ENCODE data around the gene NOL9. TPM values are rescaled to one million over a fixed set of nuclear protein-coding genes. Genes with fewer than 3 reads are reported as not detected.
A peak's percentile ranks its signal among the peaks of the same experiment; 100 is the strongest.

NOL9 gene
- total and polyA plus RNA-seq, 9 of the 15 experiments (the other 6 are each of a cell fraction or from before 2014, with no cell fraction given), result 5.6 to 76.5 (median 47.3) TPM

GRCh38 chr1:6475381-6476133 lies 78.8 kb downstream of the NOL9 start (continued):
- TF ChIP-seq CREB1 (IDR thresholded peaks at IDR 0.05) (no peak), CREB1 (CRISPR knock-in tag; IDR thresholded peaks at IDR 0.05) (no peak), CBX3 (IDR thresholded peaks at IDR 0.05; ENCODE audit: borderline replicate concordance in 1 of 2, low read length in 2 of 2) (no peak), L3MBTL2 (IDR thresholded peaks at IDR 0.05) (0 out of 2 replicates have a peak, but pooled peaks have one; percentile 21), CTCF (IDR thresholded peaks at IDR 0.05 in 2 of 3, conservative IDR thresholded peaks at IDR 0.05 in 1 of 3; ENCODE audit: insufficient read depth in 2 of 3, low read depth in 1 of 3, low read length in 3 of 3) (peak; percentile 87 to 99 (median 95)), KLF16 (IDR thresholded peaks at IDR 0.05) (peak; percentile 57), TARDBP (IDR thresholded peaks at IDR 0.05) (0 out of 2 replicates have a peak, but pooled peaks have one; percentile 58), RBFOX2 (IDR thresholded peaks at IDR 0.05; ENCODE audit: low read depth, low read length) (0 out of 2 replicates have a peak, but pooled peaks have one; percentile 30), TAL1 (IDR thresholded peaks at IDR 0.05) (no peak), MAZ (CRISPR knock-in tag; conservative IDR thresholded peaks at IDR 0.05 in 1 of 2, IDR thresholded peaks at IDR 0.05 in 1 of 2) (peak in 1 of 2 experiments; percentile 56; a peak in 1 of 4 replicates), ZBED1 (IDR thresholded peaks at IDR 0.05) (no peak), MAFG (tag; conservative IDR thresholded peaks at IDR 0.05) (no peak), HES1 (IDR thresholded peaks at IDR 0.05; ENCODE audit: low read depth) (no peak), HDAC1 (IDR thresholded peaks at IDR 0.05) (peak in 1 of 2 experiments; percentile 34; a peak in 1 of 4 replicates), ZNF134 (CRISPR knock-in tag; conservative IDR thresholded peaks at IDR 0.05) (no peak), LCOR (CRISPR knock-in tag; IDR thresholded peaks at IDR 0.05) (no peak), NONO (IDR thresholded peaks at IDR 0.05; ENCODE audit: low read depth in 2 of 2, low read length in 1 of 2) (no peak), ATF3 (IDR thresholded peaks at IDR 0.05) (no peak), ATF3 (CRISPR knock-in tag; conservative IDR thresholded peaks at IDR 0.05) (peak; percentile 38; the same call in 1 of the 2 replicates), CC2D1A (IDR thresholded peaks at IDR 0.05) (no peak), ZNF274 (IDR thresholded peaks at IDR 0.05; ENCODE audit: borderline replicate concordance, low read depth, low read length) (no peak), ZC3H11A (IDR thresholded peaks at IDR 0.05; ENCODE audit: low read depth, low read length) (no peak), RAD21 (CRISPR knock-in tag; conservative IDR thresholded peaks at IDR 0.05 in 1 of 2, IDR thresholded peaks at IDR 0.05 in 1 of 2) (peak in 1 of 2 experiments; percentile 69; a peak in 2 of 4 replicates), THRB (CRISPR knock-in tag; conservative IDR thresholded peaks at IDR 0.05) (no peak), TSC22D4 (tag; IDR thresholded peaks at IDR 0.05) (no peak)
